GM19324 (cell line): ENCODE data around the gene SPATA24.
"Not testable (repeated sequence)": the region's sequence is repeated elsewhere in the genome, so short reads cannot be mapped to it uniquely, and the experiment has no call there.

ENCODE experiments used
- ATAC-seq: cut with Tn5 transposase; IDR thresholded peaks from one replicate; pipeline ENCODE4 v1.9.1; 2021; ENCODE audit warnings: mild to moderate bottlenecking, moderate library complexity; ENCODE audit not compliant: unreplicated experiment, low FRiP score

Gene SPATA24

DNA sequence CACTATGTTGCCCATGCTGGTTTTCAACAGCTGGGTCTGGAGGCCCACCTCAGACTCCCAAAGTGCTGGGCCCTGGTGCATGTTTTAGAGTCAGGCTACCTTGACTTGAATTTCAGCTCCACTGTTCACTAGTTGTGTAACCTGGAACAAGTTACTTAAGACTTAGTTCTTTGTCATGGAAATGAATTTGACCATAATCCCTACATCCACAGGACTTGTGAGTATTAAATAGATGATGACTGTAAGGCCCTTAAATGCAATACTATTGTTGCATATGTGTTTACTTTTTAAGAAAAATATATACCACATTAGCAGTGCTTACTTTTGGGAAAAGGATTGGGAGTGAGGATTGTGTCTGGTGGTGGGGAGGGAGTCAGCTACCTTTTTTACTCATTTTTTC lies 45.8 kb downstream of the SPATA24 start:
- no peak for ATAC-seq

- not testable (repeated sequence) for ATAC-seq
Measured at GRCh38 chr5:139355900-139356299, 48.0 kb downstream of the SPATA24 start.

GRCh38 chr5:139354186-139354585 lies 49.7 kb downstream of the SPATA24 start:
- ATAC-seq: no peak

GRCh38 chr5:139347863-139348262 lies 56.0 kb downstream of the SPATA24 start:
- not testable (repeated sequence) for ATAC-seq
